Hematopoietic multipotent progenitor cell treated with erythropoietin and hydrocortisone succinate and interleukin-3 and kit ligand, for 17 days (in vitro differentiated cells): ENCODE measurements around the gene PLEK2.
"Not testable (repeated sequence)": the region's sequence is repeated elsewhere in the genome, so short reads cannot be mapped to it uniquely, and the experiment has no call there.

Experiments
- DNase-seq: peaks from one replicate; pipeline ENCODE4 v3.0.0-alpha.2; 2015; ENCODE audit warnings: low spot score

The PLEK2 gene

GRCh38 chr14:67411820-67412421 is at the start of gene PLEK2:
TSS of gene PLEK2 (minus strand) at chr14:67412165. CDS start at chr14:67412059, 106 bp downstream.
- peak; percentile 88 for DNase-seq

GRCh38 chr14:67461341-67461985 is 49.5 kb upstream of the PLEK2 start:
- DNase-seq = no peak

GRCh38 chr14:67459336-67459735 is 47.4 kb upstream of the PLEK2 start:
- no peak for DNase-seq

DNA sequence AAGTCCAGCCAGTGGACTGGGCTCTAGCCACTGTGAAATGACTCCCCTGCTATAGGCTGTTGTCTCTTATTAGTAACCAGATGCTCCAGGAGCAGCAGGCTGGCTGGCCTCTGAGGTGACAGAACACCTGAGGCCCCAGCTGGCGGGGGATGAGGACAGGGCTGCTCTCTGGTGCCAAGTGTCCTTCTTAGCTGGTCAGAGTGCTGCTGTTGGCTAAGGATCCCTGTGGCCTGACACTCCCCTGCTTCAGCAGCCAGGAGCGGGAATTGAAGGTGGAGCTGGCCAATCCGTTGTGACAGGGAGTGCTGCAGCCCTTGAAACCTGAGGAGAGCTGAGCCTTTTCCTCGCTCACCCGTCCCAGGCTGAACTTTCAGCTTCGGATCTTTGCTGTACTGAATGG is 45.8 kb upstream of the PLEK2 start:
- DNase-seq = no peak

DNA sequence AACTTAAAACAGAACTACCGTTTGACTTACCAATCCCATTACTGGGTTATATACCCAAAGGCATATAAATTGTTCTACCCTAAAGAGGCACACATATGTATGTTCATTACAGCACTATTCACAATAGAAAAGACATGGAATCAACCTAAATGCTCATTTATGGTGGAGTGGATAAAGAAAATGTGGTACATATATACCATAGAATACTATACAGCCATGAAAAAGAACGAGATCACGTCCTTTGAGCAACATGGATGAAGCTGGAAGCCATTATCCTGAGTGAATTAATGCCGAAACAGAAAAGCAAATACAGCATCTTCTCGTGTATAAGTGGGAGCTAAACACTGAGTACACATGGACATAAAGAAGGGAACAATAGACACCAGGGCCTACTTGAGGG is 44.8 kb upstream of the PLEK2 start:
- DNase-seq = no peak

DNA sequence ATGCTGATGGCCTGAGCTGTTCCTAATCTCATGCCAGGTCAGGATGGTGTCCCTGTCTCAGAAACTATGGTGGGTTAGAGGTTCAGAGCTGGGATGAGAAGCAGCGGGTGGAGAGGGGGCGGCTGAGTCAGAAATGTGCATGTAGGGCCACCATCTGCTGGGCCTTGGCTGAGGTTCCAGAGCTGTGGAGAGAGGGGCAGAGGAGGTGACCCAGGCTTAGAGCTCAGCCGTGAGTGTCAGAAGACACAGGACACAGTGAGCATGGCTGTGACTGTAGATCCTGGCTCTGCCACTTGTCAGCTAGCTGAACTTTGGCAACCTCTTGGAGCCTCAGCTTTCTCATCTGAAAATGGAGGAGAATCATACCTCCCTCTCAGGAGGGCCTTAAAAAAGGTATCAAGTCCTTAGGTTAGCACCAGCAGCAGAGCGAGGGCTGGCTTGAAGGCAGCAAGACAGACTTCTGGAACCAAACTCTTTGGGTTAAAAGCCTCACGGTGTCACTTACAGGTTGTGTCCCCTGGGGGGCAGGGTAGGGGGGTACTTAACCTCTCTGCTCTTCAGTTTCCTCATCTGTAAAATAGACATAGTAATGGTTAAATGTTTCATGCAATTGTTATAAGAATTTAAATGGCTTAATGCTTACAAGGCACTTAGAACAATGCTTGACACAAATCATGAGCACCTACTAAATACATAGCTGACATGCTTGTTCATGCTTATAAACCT is 41.8 kb upstream of the PLEK2 start:
- DNase-seq = no peak

DNA sequence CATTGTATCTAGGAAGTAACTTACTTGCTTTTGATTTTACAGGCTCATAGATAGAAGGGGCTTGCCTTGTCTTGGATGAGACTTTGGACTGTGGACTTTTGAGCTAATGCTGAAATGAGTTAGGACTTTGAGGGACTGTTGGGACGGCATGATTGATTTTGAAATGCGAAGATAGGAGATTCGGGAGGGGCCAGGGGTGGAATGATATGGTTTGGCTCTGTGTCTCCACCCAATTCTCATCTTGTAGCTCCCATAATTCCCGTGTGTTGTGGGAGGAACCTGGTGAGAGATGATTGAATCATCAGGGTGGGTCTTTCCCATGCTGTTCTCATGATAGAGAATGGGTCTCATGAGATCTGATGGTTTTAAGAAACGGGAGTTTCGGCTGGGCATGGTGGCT is 39.7 kb upstream of the PLEK2 start:
- not testable (repeated sequence) for DNase-seq

- no peak for DNase-seq
These were observed 37.1 kb upstream of the PLEK2 start for GRCh38 chr14:67449096-67449495.

- no peak for DNase-seq
These were observed 35.0 kb upstream of the PLEK2 start for GRCh38 chr14:67447033-67447381.

GRCh38 chr14:67446371-67447032 is 34.5 kb upstream of the PLEK2 start:
- DNase-seq = no peak

DNA sequence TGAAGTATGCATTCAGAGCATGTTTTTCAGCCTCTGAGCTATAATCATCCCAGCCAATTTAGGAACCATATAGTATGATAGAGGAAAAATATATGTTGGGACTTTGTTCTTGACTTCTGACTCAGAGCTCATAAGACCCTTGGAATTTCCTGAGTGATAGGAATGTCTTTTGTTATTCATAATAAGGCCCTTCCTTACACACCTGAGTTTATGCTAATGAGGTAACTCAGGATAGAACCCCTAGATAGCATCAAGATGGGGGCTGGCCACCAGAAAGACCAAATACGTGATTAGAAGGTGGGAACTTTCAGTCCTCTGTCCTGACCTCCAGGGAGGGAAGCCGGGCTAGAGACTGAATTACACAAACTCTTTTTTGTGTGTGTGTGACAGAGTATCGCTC is 32.4 kb upstream of the PLEK2 start:
- DNase-seq = no peak

DNA sequence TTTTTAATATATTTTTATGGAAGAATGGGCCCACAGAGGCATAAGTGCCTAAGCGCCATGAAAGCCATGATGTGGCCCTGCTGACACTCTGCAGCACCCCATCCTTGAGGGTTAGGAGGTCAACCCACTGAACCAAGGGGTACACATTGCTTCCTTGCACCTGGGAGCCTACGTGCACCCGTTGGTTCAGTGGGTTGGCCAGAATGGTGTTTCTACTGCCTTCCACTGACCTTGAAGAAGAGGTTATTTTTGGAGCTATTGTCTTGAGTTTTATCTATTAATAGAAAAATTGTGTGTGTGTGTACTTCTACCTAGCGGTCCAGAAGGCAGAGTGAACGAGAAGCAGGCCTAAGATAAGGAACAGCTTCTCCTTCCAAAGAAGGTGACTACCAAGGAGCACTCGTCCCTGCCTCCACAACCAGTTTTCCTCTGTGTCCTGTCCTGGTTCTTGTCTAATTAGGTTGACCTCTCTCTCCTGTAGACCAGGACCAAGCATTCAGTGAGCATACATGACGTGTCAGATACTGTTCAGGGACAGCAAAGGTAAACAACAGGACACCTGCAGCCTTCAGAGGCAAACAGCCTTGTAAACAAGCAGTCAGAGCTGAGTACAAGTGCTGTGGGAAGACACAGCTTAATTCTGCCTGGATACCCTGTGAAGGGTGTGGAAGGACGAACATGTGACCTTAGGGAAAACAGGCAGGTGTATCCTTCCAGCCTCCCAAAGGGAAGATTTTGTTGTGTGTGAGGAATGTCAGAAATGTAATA is 30.4 kb upstream of the PLEK2 start:
- no peak for DNase-seq

DNA sequence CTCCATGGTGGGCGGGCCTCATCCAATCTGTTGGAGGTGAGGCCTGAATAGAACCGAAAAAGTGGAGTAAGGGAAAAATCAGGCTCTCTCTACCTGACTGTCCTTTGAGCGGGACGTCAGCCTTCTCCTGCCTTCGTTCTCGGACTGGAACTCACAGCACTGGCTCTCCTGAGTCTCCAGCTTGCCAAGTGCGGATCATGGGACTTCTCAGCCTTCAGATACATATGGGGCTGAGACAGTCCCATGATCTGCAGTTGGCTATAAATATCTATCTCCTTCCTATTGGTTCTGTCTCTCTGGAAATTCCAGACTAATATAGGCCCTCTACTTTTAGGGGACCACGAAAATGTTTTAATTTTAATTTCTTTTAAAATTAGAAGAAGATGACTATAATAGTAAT is 29.7 kb upstream of the PLEK2 start:
- DNase-seq = no peak

DNA sequence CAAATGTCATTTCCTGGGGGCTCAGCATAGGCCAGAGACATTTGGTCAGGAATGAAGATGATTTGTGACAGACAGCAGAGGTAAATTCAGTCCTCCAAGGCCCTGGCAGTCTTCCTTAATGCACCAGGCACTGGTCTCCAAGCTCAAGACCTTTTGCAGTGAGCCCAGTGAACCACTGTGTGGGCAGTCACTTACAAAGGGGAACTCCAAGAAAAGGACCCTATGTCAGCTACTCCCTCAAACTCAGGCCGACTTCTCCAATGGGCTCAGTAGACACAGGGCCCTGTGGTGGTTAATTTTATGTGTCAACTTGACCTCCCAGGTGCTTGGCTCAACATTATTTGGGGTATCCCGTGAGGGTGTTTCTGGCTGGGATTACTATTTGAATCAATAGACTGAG is 29.3 kb upstream of the PLEK2 start:
- no peak for DNase-seq

DNA sequence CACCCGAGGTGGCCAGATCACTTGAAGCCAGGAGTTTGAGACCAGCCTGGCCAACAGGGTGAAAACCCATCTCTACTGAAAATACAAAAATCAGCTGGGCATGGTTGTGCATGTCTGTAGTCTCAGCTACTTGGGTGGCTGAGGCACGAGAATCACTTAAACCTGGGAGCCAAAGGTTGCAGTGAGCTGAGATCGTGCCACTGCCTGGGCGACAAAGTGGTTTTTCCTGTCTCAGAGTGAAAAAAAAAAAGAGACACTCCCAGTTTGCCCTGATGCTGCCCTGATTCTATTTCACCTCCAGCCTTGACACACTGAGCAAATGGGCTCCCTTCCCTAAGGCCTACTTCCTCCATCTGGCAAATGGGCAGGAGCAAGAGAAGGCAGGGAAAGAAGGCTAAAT is 28.5 kb upstream of the PLEK2 start:
- DNase-seq = no peak

GRCh38 chr14:67438969-67439368 is 27.0 kb upstream of the PLEK2 start:
- no peak for DNase-seq

GRCh38 chr14:67436006-67436866 is 24.3 kb upstream of the PLEK2 start:
- peak; percentile 32 for DNase-seq

- DNase-seq = no peak
These were observed 23.6 kb upstream of the PLEK2 start for GRCh38 chr14:67435603-67436002.

DNA sequence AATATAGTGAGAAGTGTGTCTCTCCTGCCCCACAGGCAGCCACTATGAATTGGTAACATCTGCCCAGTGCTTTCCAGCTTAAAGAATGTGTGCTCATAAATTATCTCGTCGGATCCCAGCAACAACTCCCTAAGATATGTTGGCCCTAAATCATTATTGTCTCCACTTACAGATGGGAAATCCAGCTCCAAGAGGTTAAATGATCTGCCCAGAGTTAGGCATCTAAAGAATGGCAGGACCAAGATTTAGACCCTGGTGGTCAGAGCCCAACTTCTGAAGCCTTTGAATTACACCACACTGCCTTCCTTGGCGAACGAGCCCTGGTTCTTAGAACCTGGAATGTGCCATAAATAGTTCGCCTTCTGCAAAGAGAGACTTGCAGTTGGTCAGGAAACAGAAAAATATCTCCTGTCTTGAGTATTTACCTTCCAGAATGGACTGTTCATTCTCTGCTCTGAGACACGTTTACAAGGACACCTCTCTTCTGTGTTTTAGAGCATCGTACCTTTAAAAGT is 20.1 kb upstream of the PLEK2 start:
- no peak for DNase-seq

GRCh38 chr14:67429510-67430205 is 17.7 kb upstream of the PLEK2 start:
- no peak for DNase-seq
